Skeletal muscle tissue (tissue), 5 donors: ENCODE data around the gene LIAS. TPM values are rescaled to one million over a fixed set of nuclear protein-coding genes. Genes with fewer than 3 reads are reported as not detected.
A peak's percentile ranks its signal among the peaks of the same experiment; 100 is the strongest.

Experiments used
- H3K27ac ChIP-seq: one replicate; pipeline ENCODE4 v1.7.0; 2013; ENCODE audit warnings: mild to moderate bottlenecking, low read depth, low read length, inconsistent platforms
- H3K27me3 ChIP-seq, 3 donors: one replicate each; pipeline ENCODE4 v1.7.0; 2013; ENCODE audit warnings: low read length in 3 of 3; ENCODE audit not compliant: control insufficient read depth in 3 of 3, insufficient read depth in 3 of 3
- H3K36me3 ChIP-seq, 3 donors: one replicate each; pipeline ENCODE4 v1.7.0; 2013; ENCODE audit warnings: low read length in 3 of 3; ENCODE audit not compliant: control insufficient read depth in 3 of 3, insufficient read depth in 3 of 3
- H3K4me1 ChIP-seq, 3 donors: one replicate each; pipeline ENCODE4 v1.7.0; 2013; ENCODE audit warnings: low read length in 3 of 3, mild to moderate bottlenecking in 3 of 3; ENCODE audit not compliant: control insufficient read depth in 3 of 3, insufficient read depth in 3 of 3
- H3K4me3 ChIP-seq, 3 donors: one replicate each; pipeline ENCODE4 v1.7.0; 2013; ENCODE audit warnings: low read length in 3 of 3
- H3K9ac ChIP-seq, 3 donors: one replicate each; pipeline ENCODE4 v1.7.0; 2013; ENCODE audit warnings: low read length in 3 of 3, mild to moderate bottlenecking in 3 of 3, moderate library complexity in 2 of 3, low read depth in 1 of 3
- H3K9me3 ChIP-seq, 3 donors: one replicate each; pipeline ENCODE4 v1.7.0; 2013; ENCODE audit warnings: low read length in 3 of 3; ENCODE audit not compliant: control insufficient read depth in 3 of 3
- small RNA-seq: library from RNA; depleted of rRNA; stranded (forward); fragments of <200 nt; gene quantifications from one replicate; pipeline ENCODE3, GENCODE V24; 2014
- total RNA-seq: library from RNA; depleted of rRNA; stranded (reverse); fragments of >200 nt; gene quantifications from one replicate; pipeline ENCODE4 v1.2.3, GENCODE V29; 2014
- donor health status: Osteomylitis.

LIAS gene
- total RNA-seq, 1 donor from 2014 or later, result 18.8 TPM

- peak overlapping the region; percentile 93 to 98 (median 98) for H3K4me3 ChIP-seq
- H3K27me3 ChIP-seq, result no peaks in the 10 kb centered on the region
- H3K27ac ChIP-seq, result peak overlapping the region; percentile 90
- no peaks in the 10 kb centered on the region for H3K9me3 ChIP-seq
- peaks cover 0 to 5% (median under 1%) of the 10 kb centered on the region in 3 donors for H3K36me3 ChIP-seq
- peaks cover 14 to 21% (median 15%) of the 10 kb centered on the region in 3 donors for H3K4me1 ChIP-seq
- H3K9ac ChIP-seq, result peak overlapping the region; percentile 86 to 94 (median 90)
Observed at GRCh38 chr4:39526765-39527295, 68.0 kb downstream of the LIAS start.

- Histone ChIP-seq H3K27me3 (no peaks in the 10 kb centered on the region), H3K27ac (peak within 1 kb of the TSS; percentile 90), H3K36me3 (peaks cover 0 to 7% (median 6%) of the 10 kb centered on the region in 3 donors), H3K4me1 (peaks cover 14 to 21% (median 15%) of the 10 kb centered on the region in 3 donors), H3K9ac (peak within 1 kb of the TSS; percentile 86 to 94 (median 90)), H3K9me3 (no peaks in the 10 kb centered on the region), H3K4me3 (peak within 1 kb of the TSS; percentile 93 to 98 (median 98))
Observed at GRCh38 chr4:39527296-39528060, 68.6 kb downstream of the LIAS start, which contains the start of gene UGDH. Gene UGDH, minus strand, starts transcription at chr4:39527439. Its CDS starts 5,927 bp downstream, at chr4:39521512.

- peak overlapping the region; percentile 90 for H3K27ac ChIP-seq
- peaks cover 14 to 21% (median 15%) of the 10 kb centered on the region in 3 donors for H3K4me1 ChIP-seq
- peak overlapping the region; percentile 93 to 98 (median 98) for H3K4me3 ChIP-seq
- no peaks in the 10 kb centered on the region for H3K9me3 ChIP-seq
- H3K27me3 ChIP-seq, result no peaks in the 10 kb centered on the region
- peak overlapping the region; percentile 83 to 94 (median 90) for H3K9ac ChIP-seq
- peaks cover 0 to 10% (median 7%) of the 10 kb centered on the region in 3 donors for H3K36me3 ChIP-seq
Observed at GRCh38 chr4:39528061-39528465, 69.2 kb downstream of the LIAS start.

Small RNA genes lying within 50 kb of the gene (small RNA-seq; reads per million reads assigned to genes)
- gene MIR5591 (not detected), gene RF00019 (not detected)

Other genes with a start within 250 kb of the LIAS start
- 47.5 TPM for gene RFC1, start 92.7 kb upstream of the LIAS start, total RNA-seq
- 1.0 TPM for gene KLB, start 52.1 kb upstream of the LIAS start, total RNA-seq
- 5,741 TPM for gene RPL9, start 134 bp upstream of the LIAS start, total RNA-seq
- 30.8 TPM for gene UGDH, start 68.4 kb downstream of the LIAS start, total RNA-seq
- gene SMIM14, start 179.8 kb downstream of the LIAS start, total RNA-seq, result 15.7 TPM
- 22.4 TPM for gene UBE2K, start 239.1 kb downstream of the LIAS start, total RNA-seq